ENCODE data around the gene MMP24OS.
A peak's percentile ranks its signal among the peaks of the same experiment; 100 is the strongest.
"Not testable (repeated sequence)": the region's sequence is repeated elsewhere in the genome, so short reads cannot be mapped to it uniquely, and the experiment has no call there.

Gene MMP24OS

DNA sequence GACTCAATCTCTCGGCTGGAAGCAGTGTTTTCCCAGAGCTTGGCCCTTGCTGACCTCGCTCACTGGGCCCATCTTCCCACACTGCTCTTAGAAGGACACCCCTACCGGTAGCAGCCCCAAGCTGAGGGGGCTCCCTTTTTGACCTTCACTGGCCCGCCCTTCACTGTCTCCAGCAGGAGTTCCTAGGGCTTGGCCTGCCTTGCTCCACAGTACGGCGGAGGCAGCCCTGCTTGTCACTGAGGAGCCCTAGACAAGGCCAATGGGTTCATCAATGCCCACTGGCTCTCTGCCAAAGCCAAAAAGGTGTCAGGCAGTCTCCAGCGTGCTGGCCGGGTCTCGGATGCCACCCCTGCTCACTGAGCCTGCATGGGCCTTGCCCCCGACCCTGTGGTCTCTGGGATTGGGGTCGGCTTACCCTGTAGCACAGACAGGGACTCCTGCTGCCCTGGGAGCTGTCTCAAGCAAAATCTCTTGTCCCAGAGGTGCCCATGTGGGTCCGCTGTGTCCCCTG is 2.1 kb downstream of the MMP24OS start:
- no peak for DNase-seq (ENCODE audit: low spot score)

DNA sequence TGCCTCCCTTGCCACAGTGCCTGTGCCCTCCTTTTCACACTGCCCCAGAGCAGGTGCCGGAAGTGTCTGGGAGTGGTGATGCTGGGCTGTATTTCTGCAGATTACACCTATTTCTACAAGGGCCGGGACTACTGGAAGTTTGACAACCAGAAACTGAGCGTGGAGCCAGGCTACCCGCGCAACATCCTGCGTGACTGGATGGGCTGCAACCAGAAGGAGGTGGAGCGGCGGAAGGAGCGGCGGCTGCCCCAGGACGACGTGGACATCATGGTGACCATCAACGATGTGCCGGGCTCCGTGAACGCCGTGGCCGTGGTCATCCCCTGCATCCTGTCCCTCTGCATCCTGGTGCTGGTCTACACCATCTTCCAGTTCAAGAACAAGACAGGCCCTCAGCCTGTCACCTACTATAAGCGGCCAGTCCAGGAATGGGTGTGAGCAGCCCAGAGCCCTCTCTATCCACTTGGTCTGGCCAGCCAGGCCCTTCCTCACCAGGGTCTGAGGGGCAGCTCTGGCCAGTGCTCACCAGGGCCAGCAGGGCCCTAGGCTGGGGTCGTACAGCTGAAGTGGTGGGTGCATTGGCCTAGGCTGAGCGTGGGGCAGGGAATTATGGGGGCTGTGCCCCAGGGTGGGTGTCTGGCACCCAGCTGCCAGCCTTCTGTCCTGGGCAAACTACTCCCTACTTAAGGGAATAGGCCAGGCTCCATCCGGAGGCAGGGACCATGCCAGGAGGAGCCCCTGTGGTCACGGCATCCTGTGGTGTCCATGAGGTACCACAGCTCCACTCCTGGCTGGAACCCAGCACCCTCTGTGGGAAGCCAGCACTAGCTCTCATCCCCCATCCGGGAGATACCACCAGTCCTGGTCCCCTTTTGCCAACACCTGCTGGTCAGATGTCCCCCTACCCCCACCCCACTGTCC is 3.5 kb downstream of the MMP24OS start:
- DNase-seq (ENCODE audit: low spot score) = no peak

DNA sequence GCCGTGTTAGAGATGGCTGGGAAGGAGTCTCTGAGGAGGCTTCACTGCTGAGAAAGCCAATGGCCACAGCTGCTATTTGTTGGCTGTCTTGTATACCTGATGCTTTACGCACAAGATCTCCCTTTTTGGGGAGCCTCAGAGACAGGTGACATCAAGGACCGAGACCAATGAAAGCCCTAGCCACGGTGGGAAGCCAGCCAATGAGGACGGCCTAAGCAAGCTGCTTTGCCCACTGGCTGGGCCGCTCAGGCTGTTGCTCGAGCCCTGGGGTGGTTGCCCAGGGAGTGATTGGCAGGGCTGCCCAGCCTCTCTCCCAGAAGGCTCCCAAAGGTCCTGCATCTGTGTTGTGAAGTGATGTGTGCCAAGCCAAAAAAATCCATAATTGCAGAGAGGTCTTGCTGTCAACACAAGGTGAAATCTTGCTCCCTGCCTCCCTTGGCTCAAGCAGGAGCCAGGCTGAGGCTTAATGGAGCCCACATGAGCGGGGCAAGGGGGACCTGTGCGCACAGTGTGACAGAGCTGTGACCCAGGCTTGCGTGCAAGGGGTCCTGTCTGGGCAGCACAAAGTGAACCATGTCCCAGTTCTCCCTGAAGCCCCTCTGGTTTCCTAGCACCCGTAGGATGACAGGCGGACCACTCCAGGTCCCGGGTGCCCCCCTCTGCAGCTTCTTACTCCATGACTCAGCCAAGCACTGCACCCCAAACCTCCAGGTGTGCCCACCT is 4.3 kb downstream of the MMP24OS start:
- DNase-seq (ENCODE audit: low spot score) = no peak

DNA sequence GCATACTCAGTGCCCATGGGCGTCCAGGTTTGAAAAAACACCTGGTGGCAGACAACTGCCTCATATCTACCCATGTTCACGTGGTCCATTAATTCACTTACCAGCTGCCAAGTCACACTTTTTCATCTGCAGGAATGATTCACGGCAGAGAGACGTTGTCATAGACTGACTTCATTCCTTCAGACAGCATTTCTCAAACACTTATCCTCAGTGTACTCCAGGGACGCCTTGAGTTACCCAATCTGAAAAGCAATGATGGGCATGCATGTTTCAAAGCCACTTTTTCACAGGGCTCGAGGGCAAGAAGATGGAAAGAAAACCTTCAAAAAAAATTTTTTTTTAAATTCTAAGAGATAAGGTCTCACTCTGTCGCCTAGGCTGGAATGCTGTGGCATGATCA is 6.0 kb downstream of the MMP24OS start:
- DNase-seq (ENCODE audit: low spot score) = peak; percentile 84

DNA sequence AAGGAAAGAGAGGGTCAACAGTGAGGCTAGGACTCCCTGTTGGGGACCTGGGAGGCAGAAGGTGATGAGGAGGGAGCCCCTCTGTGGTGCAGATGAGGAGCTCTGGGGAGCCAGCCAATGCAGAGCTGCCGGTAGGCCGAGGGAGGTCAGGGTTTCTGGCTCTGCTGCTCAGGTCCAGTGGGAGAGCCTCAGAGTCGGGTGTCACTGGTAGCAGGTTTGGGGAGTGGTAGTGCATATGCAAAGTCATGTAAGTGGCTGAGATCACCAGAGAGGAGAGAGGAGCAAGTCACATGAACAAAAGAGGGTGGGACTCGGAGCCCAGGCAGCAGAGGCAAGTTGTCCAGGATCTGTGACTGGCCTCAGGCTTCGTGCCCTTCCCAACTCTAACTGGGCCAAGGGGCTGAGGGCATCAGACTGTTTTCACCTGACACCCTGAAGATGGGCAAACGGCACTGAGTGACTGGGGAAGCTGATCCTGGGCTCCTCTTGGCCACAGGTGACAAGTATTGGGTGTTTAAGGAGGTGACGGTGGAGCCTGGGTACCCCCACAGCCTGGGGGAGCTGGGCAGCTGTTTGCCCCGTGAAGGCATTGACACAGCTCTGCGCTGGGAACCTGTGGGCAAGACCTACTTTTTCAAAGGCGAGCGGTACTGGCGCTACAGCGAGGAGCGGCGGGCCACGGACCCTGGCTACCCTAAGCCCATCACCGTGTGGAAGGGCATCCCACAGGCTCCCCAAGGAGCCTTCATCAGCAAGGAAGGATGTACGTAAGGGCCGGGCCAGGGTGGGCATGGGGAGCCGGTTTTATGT is 6.6 kb downstream of the MMP24OS start:
- DNase-seq (ENCODE audit: low spot score) = peak; percentile 67

DNA sequence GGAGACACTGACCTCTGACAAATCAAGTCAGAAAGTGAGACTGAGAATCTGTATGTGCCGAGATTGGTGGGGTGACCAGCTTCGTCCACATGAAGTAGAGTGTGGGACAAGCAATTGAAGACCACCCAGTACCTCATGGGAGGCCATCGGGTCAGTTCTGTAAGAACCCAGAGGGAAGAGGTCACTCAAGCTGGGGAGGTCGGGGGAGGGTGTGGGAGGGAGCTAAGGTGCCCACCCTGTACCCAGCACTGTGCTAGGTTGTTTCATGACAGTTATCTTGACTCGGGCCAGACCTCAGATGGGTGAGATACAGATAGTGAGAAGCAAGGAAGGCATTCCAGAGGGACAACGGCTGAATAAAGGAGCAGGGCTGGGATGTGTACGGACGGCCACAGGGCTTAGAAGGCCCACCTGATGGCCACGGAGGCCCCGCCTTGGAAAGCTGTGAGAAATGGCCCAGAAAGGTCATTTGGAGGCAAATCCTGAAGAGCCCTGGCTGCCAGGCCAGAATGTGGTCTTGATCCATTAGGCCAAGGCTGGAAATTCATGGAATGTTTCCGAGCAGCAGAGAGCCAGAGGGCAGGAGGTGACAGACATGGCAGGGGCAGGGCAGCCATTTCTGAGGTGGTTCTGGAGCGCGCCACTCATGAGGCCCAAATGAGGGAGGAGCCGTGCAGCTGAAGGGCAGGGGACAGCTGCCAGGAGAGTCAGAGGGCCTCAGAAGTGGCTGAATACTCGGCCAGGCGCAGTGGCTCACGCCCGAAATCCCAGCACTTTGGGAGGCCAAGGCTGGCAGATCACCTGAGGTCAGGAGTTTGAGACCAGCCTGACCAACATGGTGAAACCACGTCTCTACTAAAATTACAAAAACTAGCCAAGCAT is 7.7 kb downstream of the MMP24OS start:
- DNase-seq (ENCODE audit: low spot score) = no peak

DNA sequence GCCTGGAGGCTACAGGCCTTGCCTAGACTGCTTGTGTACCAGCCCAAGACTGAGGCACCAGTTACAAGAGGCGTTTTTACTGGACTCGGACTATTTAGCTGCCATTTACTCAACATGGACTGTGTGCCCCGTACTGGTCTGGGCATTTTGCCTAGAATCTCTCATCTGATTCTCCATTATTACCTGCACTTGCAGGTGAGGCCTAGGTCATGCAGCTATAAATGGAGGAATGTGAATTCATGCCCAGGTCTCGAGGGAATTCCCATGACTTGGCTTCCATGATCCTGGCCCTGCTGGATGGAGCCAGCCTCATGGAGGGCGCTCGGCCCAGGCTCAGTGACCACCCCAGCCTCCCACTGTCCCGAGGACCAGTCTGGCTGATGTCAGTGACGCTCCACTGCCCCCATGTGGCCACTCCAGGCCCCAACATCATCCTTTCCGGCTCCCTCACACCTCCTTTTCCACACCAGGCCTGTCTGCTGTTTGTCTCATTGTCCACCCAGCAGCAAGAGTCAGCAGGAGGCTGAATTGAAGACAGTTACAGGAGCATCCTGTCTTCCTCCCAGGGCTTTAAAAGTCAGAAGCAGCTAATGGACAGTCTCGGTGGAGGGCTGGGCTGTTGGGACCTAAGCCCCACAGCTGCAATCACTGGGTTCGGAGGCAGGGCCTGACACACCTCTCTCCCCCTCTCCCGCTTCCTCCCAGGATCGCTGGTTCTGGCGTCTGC is 8.7 kb downstream of the MMP24OS start:
- peak; percentile 75 for DNase-seq (ENCODE audit: low spot score)

DNA sequence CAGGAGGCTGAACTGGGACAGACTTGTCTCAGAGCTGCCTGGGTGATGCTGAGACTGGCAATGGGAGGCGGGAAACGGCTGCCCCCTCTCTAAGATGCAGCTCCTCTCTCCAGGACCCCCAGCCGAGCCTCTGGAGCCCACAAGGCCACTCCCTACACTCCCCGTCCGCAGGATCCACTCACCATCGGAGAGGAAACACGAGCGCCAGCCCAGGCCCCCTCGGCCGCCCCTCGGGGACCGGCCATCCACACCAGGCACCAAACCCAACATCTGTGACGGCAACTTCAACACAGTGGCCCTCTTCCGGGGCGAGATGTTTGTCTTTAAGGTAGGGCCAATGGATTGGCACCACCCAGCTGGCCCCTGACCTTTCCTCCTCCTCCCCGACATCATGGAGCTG is 10.8 kb downstream of the MMP24OS start:
- DNase-seq (ENCODE audit: low spot score) = no peak

DNA sequence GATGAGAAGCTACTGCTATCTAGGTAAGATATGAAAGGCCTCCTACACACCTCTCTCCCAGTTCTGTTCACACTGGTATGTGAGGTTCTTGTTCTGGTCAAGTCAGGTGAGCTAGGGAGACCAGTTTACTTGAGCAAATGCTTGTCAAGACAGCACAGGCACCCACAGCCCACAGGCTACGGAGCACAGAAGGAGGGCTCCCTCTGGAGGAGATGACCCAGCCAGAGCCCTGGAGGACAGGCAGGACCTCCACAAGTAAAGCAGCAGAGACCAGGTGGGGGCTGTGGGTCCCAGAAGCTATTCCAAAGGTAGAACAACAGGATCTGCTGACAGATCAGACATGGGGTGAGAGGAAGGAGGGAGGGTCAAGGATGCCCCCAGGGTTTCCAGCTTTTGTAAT is 13.2 kb downstream of the MMP24OS start:
- peak; percentile 83 for DNase-seq (ENCODE audit: low spot score)

DNA sequence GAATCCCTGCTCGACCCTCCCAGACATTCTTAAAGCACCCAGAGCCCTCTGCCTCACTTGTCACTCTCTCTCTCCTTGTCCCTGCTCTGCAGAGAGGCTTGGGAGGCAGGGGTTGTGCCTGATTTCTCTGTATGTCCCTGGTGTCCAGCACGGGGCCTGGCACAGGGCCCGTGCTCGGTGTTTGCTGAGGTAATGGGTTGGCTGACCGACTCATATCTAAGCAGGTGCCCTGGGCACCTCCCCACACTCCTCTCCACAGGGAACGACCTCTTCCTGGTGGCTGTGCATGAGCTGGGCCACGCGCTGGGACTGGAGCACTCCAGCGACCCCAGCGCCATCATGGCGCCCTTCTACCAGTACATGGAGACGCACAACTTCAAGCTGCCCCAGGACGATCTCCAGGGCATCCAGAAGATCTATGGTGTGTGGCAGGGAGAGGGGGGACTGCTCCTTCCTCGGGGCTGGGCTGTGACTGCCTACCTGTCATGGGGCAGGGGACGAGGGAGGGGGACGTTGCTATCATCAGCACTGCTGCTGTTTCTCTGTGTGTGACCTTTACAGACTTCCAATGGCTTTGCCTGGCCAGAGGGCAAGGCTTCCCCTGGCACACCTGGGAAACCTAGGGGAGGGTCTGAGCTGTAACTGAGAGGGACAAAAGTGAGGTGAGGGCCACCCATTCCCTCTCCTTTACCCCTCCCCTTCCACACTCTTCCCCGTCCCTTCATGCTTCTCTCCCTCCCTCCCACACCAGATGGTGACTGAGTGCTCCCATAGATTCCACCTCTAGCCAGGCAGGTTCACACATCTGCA is 14.2 kb downstream of the MMP24OS start:
- DNase-seq (ENCODE audit: low spot score) = peak; percentile 95

DNA sequence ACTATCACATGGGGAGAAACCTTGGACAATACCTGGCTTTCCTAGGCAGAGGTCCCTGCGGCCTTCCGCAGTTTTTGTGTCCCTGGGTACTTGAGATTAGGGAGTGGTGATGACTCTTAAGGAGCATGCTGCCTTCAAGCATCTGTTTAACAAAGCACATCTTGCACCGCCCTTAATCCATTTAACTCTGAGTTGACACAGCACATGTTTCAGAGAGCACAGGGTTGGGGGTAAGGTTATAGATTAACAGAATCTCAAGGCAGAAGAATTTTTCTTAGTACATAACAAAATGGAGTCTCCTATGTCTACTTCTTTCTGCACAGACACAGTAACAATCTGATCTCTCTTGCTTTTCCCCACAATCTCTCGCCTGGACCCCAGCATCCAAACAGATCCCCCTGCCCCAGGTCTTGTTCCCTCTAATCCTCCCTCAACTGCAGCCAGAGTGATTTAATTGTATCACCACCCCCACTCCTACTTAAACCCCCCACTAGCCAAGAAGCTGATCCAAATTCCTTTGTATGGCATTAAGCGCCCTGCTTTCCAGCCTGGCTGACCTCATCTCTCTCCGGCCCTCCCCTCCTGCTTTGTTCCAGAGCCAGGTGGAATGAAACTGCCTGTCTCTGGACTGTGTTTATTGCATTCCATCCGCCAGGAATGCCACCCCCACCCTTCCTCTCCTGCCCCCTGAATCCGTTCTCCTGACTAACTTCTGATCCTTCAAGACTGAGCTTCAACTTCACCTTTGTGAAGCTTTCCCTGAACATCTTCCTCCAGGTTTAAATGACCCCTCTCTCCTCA is 15.0 kb downstream of the MMP24OS start:
- peak; percentile 98 for DNase-seq (ENCODE audit: low spot score)

DNA sequence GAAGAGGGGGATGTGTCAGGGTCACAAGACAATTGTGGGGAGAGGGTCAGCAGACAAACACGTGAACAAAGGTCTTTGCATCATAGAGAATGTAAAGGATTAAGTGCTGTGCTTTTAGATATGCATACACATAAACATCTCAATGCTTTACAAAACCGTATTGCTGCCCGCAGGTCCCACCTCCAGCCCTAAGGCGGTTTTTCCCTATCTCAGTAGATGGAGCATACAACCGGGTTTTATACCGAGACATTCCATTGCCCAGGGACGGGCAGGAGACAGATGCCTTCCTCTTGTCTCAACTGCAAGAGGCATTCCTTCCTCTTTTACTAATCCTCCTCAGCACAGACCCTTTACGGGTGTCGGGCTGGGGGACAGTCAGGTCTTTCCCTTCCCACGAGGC is 15.6 kb downstream of the MMP24OS start:
- not testable (repeated sequence) for DNase-seq (ENCODE audit: low spot score)

DNA sequence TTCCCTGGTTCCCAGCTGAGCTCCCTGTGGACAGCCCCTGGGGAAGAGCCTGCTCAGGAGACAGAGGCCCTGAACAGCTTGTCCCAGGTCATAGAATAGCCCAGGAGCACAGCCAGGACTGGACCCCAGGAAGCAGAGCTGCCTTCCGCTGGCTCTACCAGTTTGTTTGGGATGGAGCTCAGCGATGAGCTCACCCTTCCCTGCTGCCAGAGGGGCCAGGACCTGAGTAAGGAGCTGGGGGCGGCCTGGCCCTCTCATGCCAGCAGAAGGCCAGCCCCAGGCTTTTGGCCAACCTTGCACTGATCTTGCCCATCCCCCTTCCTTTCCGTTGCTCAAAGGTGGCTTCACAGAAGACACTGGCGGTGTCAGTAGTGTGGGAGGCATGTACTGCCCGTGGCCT is 17.5 kb downstream of the MMP24OS start:
- no peak for DNase-seq (ENCODE audit: low spot score)

DNA sequence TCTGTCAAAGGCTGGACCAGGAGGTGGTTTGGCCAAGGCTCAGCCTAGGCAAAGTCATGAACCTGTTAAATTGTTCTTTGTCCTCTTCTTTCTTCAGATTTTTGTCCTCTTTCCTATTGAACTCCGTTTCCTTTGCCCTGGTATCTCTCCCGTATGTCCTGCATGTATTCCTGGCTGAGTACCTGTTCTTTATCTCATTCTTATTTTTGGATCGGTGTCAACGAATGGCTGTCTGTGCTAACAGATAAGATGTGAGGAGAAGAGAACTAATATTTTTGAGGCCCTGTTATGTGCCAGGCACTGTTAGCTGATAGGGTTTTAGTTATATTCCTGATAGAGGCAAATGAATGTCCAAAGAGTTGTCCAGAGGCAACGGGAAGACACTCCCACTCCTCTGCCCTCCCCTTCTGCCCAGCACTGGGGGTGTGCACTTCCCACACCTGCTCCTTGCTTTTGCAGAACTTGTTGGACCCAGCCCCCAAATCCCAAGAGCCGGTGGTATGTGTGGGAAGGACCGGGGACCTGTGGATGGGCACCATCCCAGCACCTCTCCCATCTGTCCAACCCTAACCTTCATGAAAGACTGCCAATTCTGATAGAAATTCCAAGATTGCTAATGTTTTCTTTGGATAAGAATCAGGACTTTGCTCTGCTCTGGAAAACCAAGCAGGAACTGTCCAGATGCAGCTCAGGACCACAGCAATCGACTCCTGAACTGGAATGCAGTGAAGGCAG is 20.6 kb downstream of the MMP24OS start:
- DNase-seq (ENCODE audit: low spot score) = peak; percentile 30

DNA sequence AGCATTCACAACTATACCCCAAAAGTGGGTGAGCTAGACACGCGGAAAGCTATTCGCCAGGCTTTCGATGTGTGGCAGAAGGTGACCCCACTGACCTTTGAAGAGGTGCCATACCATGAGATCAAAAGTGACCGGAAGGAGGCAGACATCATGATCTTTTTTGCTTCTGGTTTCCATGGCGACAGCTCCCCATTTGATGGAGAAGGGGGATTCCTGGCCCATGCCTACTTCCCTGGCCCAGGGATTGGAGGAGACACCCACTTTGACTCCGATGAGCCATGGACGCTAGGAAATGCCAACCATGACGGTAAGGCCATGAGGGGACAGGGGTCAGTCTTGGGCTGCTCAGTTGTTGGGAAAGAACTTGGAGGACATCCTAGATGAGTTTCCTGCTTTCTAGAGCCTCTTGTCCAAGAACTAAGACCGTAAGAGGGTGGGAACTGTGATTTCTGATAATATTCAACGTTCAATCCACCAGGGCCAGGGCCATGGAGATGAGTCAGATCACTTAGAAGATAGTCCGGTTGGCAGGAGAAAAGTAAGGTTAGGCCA is 23.4 kb downstream of the MMP24OS start:
- DNase-seq (ENCODE audit: low spot score) = no peak

DNA sequence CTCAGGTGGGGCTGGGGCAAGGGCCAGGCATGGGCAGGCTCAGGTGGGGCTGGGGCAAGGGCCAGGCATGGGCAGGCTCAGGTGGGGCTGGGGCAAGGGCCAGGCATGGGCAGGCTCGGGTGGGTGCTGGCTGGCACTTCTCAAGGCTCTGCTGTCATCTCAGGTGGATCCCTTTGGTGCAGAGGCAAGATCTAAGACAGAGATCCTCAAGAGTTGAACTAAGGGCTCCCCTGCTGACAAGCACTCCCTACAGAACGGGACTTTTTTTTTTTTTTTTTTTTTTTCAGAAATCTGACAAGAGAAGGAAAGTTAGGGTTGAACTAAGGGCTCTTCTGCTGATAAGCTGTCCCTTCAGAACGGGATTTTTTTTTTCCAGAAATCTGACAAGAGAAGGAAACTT is 24.9 kb downstream of the MMP24OS start:
- no peak for DNase-seq (ENCODE audit: low spot score)

DNA sequence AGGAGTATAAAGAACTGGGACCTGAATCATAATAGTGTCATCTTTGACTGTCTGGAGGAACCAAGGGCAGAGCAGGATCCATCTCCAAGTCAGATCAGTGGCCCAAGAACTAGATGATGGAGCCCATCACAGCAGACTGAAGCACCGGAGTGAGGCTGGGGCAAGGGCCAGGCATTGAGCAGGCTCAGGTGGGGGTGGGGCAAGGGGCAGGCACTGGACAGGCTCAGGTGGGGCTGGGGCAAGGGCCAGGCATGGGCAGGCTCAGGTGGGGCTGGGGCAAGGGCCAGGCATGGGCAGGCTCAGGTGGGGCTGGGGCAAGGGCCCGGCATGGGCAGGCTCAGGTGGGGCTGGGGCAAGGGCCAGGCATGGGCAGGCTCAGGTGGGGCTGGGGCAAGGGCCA is 25.3 kb downstream of the MMP24OS start:
- not testable (repeated sequence) for DNase-seq (ENCODE audit: low spot score)

DNA sequence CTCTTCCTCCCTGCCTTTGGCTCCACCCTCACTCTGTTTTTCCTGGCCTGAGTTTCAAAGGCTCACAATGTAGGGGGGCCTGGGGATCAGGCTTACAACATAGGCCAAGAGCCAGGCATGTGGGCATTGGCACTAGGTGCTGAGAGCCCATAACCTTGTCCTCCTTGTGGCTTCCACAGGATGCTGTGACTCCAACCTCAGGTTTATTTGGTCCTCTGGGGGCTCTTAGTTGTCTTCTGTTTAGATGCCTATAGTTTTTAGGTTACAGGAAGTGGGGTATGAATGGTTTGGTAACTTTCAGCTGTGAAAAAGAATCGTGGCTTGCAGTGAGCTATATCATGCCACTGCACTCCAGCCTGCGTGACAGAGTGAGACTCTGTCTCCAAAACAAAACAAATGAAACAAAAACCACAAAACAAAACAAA is 25.9 kb downstream of the MMP24OS start:
- no peak for DNase-seq (ENCODE audit: low spot score)

Measured in kidney tubule cell (primary cell).